Stimulated activated CD8-positive, alpha-beta memory T cell treated with anti-CD3 and anti-CD28 coated beads, Interleukin-15, amount 100 ng/mL, for 1 hour (primary cell): ENCODE data around the gene CCDC38.
"Not testable (repeated sequence)": the region's sequence is repeated elsewhere in the genome, so short reads cannot be mapped to it uniquely, and the experiment has no call there.

ENCODE experiments used
- DNase-seq: peaks from one replicate; pipeline ENCODE4 v3.0.0-alpha.2; 2020; ENCODE audit warnings: low read depth

Gene CCDC38

DNA sequence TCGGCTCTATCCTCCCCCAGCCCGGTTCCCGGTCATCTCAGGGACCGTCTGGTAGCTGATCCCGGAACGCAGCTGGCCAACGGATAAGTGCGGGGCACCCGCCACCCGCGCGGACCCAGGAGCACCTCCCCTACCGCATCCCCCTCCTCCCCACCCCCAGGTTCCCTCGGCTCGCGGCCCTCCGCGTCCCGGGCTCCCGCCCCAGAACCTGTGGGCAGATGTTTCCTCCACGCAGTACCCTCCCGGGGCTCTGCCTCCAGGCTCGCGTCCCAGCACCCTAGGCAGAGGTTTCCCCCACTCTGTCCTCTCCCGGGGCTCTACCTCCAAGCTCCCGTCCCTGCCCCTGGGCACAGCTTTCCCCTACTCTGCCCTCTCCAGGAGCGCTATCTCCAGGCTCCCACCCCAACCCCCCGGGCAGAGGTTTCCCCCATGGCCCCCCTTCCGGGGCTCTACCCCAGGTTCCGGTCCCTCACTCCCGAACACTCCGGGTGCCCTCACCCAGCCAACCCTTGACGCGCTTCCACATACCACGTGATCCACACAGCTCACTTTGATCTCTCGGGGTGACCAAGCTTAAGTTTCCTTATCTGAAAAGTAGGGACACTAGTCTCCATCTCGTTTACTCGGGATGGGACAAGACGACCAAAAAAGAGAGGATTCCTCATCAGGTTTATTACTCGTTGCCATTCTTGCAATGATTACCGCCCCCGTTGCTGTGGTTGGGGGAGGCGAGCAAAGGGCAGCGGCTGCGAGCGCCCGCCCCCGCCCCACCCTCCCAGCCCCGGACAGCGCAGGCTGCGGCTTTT is at the start of gene CCDC38:
Gene CCDC38, minus strand, starts transcription at position 91 of the 806 bp plus-strand sequence. CDS start 6,105 bp downstream, outside the sequence.
- peak; percentile 57 for DNase-seq

DNA sequence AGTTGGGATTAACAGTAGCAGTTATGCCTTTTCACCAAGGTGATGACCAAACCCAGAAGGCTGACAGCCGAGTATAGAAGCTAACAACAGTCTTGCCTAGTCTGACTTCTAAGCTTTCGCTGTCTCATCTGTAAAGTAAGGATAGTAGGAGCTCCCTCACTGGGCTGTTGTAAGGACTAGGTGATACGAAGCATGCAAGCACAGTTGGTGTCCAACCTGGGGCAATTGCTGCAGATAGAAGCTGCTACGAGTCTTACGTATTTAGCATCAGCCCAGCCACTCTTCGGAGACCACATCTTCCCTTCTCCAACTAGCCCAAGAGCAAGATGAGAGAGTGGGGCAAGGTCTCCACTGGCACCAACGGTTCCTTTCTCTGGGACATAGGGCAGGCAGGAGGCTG is 47.7 kb upstream of the CCDC38 start:
- DNase-seq = no peak

DNA sequence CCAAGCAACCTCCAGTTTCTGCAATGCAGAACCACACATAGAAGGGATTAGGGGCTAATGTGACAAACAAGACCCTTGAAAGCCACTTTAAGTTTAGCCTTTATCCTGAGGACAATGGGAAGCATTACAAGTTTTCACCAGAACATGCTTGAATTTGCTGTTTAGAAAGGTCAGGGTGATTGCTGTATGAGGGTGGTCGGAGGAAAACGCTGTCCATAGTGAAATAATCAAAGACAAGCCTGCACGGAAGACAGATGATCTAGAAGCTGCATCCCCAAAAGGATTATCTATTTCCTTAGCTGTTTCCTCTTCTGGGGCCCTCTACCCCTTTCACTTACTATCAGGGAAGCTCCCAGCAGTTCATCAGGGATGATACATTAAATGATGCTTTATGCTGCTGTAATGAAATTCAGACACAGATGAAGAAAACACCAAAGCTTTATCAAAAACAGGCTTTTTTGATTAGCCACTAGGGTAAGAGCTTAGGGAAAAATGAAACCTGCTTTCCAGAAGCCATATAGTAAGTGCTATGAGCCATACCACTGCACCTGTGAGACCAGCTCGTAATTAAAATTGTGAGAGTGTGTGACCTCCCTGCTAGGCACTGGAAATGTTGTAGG is 47.2 kb upstream of the CCDC38 start:
- DNase-seq = no peak

DNA sequence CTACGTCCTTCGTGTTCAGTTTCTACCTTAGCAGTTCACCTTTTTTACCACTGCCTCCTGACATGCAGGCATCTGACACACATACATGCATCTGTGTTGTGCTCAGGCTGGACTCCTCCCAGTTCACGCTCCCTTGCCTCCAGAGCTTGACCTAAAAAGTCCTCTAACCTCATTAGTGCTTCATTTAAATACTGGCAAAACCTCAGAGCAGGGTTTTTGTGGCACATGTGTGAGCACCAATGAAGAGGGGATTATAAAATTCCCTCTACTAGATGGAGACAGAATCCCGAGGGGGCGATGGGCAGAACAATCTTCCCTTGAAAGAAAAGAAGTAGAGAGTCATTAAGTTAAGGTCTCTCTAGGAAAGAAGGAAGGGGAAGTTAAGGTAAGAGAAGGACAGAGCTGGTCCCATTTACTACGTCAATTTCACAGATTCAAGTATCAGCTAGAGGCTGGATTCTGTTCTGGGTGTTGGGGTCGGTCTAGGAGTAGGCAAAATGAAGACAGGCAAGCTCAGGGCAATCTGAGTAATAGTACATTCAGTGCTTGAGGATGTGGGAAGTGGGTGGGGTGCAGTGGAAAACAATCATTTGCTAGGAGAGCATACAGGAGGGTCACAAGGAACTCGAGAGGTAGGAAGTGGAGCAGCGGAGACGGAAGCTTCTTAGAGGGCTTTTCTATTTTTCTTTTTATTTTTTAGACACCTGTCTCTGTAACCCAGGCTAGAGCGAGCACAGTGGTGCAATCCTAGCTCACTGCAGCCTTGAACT is 46.3 kb upstream of the CCDC38 start:
- DNase-seq = no peak

DNA sequence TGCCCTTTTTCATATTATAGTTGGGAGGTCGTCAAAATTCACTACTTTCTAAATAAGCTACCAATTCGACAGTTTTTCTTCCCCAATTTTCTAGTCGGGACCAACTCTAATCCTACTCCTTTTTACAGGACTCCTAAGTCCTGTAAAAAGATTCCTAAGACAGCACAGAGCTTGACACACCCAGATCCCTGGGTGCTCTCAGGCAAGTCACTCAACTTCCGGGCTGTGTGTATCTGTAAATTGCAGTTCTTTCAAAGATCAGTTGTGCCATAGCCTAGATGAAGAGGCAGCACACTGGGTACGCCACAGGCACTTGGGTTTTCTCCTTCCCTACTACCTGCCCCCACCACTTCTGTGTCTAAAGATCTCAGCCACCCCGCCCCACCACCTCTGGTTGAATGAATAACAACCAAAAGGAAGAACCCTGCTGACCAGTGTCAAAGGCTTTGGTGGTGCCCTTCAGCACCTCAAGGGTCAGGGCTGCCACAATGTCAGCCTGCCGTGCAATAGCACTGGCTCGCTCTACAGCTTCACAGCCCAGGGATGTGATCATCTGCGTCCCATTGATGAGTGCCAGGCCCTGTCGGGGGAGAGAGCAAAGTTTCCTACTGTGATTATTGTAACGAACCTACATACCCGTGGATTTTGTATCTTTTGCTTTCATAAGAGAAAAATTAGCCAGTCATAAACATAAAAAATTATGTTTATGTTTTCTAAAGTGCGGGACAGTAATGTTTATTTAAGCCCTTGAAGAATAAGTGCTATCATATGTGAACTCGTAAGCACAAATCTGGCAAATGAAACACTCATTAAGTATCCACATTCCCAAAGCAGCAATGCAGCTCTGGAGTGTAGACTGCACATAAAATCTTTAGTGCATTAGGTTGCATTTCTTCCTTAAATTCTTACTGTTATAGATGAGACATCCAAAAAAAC is 44.5 kb upstream of the CCDC38 start:
- no peak for DNase-seq

DNA sequence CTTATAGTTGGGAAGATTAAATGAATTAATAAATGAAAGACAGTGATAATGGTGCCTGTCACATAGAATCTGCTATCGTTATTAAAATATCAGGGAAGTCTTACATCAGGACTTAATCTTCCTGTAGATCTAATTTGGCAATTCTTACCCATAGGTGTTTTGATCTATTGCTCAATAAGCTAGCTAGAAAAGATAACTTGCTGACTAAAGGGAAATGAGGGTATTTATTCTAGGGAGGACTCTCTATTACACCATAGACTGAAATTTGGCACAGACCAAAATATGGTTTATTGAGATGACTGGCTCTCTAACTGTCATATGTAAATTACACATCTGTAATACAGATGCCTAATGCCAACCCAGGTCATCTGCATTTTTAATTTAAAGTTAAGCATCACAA is 42.3 kb upstream of the CCDC38 start:
- DNase-seq = no peak

DNA sequence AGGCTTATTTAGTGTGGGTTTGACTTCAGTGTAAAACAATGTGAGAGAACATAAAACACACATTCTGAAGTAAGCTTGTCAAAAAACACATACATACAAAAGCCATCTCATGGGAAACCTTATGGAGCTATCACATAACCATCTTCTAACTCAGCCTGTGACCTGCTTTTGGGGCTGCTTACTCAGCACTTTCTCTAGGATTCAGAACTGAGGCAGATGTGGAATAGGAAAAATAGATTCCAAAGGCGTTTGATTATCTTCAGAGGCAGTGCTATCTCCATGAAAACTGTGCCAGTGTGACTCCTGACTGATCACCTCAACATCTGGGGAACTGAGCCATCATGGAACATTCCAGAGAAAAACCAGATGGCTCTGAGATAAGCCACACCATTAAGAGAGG is 40.2 kb upstream of the CCDC38 start:
- DNase-seq = no peak

DNA sequence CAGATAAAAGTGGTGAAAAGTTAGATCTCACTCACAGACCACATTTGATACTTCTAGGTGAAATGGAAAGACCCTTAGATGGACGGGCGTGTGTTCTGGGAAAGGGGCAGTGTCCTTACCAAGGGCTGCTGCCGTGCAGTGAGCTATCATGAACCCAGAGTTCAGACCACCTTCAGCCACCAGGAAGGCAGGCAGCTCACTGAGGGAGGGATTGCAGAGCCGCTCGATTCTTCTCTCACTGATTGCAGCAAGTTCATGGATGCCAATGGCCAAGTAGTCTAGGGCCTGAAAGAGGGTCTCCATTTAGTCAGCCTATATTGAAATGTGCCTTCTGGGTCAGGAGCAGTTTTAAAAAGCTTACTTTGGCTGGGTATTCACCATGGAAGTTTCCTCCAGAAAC is 38.0 kb upstream of the CCDC38 start:
- no peak for DNase-seq

DNA sequence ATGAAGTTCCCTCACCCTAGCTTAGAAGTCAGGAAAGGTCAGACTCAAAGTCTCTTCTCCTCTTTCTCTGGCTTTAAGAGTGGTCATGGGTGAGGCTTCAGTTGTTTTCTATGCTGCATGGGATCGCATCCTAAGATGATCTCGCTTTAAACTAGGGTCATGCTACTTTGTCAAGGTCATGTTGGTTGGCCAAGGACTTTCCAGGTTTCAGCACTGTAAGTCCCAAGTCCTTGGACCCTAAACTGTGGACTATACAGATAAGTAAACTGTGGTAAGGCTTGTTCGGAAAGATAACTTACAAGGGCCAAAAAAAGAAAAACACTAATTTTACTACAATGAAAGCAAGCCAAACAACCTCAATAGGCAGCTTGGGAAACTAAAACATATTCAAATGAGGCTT is 36.4 kb upstream of the CCDC38 start:
- no peak for DNase-seq

DNA sequence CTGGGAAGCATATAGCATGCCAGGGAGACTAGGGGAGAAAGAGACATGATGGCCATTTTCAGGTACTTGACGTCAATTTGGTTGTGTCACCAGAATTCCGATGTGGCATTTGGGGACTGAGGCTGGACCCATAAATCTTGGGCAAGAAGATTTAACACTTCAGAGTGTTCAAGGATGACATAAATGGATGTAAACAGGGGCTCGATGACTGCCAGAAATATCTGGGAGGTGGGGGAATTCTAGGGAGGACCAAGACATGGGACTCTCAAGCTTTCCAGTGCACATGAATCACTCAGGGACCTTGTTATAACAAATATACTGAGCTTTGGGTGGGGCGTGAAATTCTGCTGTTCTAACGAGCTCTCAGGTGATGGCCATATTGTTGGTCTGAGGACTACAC is 35.9 kb upstream of the CCDC38 start:
- no peak for DNase-seq

DNA sequence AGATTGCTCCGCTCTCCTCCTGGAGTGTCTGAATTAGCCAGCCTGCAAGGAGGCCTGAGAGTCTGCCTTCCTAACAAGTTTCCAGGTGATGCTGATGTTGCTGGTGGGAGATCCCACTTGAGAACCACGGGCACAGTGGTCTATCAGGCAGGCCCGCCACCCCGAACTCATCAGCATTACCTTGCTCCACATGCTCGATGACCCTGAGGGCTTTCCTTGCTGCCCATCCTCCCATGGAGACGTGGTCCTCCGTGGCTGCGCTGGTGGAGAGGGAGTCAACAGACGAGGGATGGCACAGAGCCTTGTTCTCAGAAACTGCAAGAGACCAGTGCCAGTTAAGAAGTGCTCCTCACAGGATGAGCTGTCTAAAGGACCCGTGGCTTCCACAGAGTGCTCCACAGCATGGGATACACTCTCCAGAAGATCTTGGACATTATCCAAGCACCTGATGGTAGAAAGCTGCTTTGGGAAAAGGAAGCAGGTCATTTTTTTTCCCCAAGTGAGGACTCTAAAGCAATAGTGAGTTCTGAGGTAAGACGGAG is 35.4 kb upstream of the CCDC38 start:
- DNase-seq = no peak

DNA sequence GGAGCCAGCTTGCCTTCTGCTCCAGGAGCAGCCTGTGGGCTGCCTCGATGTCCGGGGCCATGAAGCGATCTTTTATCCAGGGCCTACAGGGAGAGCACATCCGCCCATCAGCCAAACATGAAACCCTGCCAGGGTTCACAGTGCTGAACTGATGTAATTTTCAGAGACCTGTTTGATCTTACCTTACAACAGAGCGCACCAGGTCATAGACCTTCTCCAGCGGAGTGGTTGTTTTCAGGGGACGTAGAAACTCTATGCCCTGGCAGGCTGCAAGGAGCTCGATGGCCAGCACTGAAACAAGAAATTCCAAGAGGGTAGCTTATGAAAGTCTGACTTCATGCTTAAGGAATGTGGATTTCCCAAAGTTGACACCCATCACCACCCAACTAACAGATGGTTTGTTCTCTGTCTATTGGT is 34.0 kb upstream of the CCDC38 start:
- no peak for DNase-seq

DNA sequence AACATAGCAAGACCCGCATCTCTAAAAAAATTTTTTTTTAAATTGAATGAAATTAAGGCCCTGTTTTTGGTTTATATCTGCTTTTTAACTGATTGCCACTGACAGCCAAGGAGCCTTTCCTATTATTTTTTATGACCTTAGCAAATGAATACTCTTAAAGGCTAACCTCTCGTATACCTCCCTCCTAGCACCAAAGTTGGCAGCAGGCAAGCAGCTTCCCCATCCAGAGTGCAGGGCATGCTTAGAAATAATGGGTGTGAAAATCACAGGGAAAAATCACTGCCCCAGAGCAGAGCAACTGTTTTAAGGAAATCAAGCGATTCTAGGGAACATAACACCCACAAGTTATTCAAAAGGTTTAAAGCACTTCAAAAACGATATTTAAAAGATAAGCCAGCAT is 33.1 kb upstream of the CCDC38 start:
- no peak for DNase-seq

DNA sequence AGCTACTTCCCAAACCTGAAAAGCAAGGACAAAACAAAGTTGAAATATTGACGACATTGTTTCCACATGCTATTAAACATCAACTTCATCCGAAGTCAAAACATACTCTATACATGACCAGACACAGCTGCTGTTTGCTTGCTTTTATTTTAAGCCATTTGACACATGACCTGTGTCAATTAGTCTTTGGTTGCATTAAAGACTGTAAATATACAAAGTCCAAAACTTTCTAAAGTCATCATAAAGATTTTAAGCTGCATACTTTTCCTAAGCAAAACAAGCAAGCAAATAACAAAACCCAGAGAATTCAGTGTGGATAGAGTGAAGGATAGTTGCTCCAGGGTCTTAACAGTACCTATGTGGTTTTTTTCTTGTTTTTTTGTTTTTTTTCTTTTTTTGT is 31.9 kb upstream of the CCDC38 start:
- no peak for DNase-seq

DNA sequence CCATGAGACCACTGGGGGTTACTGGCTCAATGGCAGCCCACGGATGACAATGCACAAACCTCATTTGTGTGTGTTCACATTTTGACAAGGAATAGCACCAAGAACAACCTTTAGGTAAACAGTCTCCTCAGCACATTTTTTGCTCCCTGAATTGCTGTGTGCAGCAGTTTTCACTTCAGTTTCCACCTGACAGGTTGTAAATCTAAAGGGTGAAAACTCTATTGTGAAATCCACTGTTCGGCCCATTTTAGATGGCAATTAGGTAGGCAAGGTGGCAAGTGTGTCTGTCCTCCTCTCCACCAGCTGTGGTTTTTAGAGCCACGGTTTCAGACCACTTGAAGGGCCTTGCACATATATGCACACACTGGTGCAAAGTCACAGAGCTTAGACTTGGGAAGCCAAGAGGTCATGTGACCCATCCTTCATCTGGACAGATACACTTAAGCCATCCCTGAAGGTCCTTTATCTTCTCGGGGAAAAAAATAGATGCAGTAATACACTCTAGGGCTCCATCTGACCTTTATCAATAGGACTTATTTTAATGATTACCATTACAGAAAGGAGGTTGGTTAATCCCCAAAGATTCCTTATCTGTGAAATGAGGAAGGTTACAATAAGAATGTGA is 30.5 kb upstream of the CCDC38 start:
- DNase-seq = no peak

DNA sequence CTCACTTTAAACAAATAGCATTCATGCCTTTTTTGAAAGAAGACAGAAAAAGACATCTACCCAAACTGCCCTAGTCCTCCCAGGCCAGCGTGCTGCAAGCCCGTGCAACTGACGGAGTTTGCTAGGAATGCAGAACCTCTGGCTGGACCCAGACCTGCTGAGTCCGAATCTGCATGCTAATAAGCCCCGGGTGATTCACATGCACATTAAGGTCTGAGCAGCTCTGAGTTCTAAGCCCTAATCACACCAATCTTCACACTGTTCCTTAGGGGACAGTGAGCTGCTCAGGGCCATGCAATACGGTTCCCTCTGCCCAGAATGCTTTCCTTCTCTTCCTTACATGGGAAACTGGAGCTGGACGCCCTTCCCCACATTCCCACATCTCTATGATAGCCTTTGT is 28.5 kb upstream of the CCDC38 start:
- DNase-seq = no peak

DNA sequence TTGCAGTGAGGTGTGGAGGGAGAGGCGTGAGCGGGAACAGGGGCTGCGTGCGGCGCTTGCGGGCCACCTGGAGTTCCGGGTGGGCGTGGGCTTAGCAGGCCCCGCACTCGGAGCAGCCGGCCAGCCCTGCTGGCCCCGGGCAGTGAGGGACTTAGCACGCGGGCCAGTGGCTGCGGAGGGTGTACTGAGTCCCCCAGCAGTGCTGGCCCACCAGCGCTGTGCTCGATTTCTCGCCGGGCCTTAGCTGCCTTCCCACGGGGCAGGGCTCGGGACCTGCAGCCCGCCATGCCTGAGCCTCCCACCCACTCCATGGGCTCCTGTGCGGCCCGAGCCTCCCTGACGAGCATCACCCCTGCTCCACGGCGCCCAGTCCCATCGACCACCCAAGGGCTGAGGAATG is 26.7 kb upstream of the CCDC38 start:
- DNase-seq = not testable (repeated sequence)

DNA sequence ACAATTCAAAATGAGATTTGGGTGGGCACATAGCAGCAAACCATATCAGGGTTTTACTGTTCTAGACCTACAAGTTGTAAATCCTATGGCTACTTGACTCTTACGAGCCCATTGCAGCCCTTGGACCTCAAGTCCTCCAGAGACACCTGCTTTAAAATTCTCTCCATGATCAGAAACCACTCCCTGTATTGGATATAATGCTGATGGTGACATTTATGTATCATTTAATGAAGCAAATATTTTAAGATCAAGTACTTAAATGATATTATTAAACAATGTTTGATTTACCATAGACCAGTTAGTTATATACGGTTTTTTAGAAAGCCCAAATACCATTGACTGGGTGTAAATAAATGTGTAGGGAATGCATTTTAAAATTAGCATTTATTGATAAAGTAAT is 24.9 kb upstream of the CCDC38 start:
- no peak for DNase-seq

DNA sequence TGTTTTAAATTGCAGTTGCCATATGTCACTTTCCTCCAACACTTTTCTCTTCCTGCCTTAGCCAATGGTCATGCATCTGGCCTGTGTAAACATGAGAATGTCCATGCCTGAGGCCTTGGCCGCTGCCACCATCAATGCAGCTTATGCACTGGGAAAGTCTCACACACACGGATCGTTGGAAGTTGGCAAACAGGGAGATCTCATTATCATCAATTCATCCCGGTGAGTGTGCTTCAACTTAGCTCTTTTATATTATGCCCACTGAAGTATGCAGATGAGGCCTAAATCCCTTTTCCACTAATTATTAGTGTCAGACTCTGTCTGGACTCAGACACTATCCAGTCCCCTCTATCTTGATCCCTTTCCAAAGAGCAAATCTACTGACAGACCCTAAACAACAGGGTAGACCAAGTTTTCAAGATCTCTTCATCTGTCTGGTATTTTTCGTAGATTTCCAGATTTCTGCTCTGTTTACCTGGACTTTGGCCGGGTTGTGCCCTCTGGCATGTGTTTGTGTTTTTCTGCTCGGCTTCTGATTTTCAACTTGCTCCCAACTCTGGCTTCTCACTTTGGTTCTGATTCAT is 24.0 kb upstream of the CCDC38 start:
- no peak for DNase-seq

DNA sequence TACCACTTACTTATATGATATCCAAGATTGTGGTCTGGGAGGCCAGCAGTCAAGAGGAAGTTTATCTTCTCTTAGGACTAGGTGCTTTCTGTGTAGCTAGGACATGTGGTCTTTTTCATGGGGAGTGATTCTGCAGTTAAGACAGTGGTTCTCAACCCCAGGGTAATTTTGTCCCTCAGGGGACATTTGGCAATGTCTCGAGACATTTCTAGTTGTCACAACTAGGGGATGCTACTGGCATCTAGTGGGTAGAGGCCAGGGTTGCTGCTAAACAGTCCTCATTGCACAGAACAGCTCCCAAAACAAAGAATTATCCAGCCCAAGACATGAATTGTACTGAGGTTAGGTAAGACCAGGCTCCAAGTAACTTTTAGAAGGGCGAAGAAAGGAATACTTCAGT is 20.7 kb upstream of the CCDC38 start:
- no peak for DNase-seq

DNA sequence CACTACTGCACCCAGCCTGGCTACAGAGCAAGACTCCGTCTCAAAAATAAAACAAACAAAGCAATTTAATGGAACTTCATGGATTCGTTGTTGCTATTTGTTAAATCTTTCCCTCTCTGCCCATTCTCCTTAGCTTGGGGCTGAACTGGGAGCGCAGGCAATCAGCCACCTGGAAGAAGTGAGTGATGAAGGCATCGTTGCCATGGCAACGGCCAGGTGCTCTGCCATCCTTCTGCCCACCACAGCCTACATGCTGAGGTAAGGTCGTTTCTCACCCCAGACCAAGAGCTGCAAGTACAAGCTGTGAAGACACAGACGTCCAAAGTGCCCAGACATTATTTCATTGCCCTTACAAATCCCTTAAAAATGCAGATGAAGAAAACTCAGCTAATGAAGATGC is 19.8 kb upstream of the CCDC38 start:
- DNase-seq = no peak
